ENCODE measurements around the gene RUSF1.
"Not testable (repeated sequence)": the region's sequence is repeated elsewhere in the genome, so short reads cannot be mapped to it uniquely, and the experiment has no call there.

RUSF1 gene

GRCh38 chr16:31484491-31485171 is 23.6 kb downstream of the RUSF1 start:
- no peak for TF ChIP-seq CTCF (conservative IDR thresholded peaks at IDR 0.05; ENCODE audit: low read depth)
- no peak overlapping the region for H3K27ac ChIP-seq
- POLR2A ChIA-PET (ENCODE audit: low non-redundant PET), result no interaction called here
- no peak for DNase-seq (ENCODE audit: low spot score)
- CTCF ChIA-PET, result interaction anchor here (0.7 kb wide), 1 partner anchor 12 kb away, joined by 5 read pairs; no protein-coding TSS in a partner anchor

DNA sequence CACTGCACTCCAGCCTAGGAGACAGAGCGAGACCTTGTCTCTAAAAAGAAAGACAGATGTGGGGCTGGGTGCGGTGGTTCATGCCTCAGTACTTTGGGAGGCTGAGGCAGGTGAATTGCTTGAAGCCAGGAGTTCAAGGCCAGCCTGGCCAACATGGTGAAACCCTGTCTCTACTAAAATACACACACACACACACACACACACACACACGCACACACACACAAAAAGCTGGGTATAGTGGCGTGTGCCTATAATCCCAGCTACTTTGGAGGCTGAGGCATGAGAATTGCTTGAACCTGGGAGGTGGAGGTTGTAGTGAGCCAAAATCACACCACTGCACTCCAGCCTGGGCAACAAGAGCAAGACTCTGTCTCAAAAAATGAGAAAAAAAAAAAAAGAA is 24.1 kb downstream of the RUSF1 start:
- CTCF ChIA-PET, result interaction anchor here (0.7 kb wide), 1 partner anchor 12 kb away, joined by 5 read pairs; no protein-coding TSS in a partner anchor
- POLR2A ChIA-PET (ENCODE audit: low non-redundant PET); H3K27ac ChIP-seq; DNase-seq (ENCODE audit: low spot score): not testable (repeated sequence)

DNA sequence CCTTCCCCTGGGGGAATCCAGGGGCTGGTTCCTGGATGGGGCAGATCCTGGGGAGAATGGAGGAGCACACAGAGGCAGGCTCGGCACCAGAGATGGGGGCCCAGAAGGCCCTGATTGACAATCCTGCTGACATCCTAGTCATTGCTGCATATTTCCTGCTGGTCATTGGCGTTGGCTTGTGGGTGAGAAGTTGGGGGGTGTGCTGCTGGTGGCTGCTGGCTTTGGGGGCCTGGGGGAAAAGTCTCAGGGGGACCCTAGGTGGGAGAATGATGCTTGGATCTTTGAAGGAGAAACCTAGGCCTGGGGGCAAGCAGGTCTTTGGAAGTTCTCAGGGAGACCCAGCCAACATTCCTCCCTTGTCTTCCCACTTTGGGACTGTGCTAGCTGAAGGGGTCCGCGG is 25.1 kb downstream of the RUSF1 start, which contains the start of gene SLC5A2:
TSS of gene SLC5A2 (plus strand) at position 43 of the 400 bp plus-strand sequence. CDS start at position 57, 14 bp downstream.
- no peak within 1 kb of the TSS for H3K27ac ChIP-seq
- CTCF ChIA-PET, result no interaction called here
- no peak for TF ChIP-seq CTCF (conservative IDR thresholded peaks at IDR 0.05; ENCODE audit: low read depth)
- POLR2A ChIA-PET (ENCODE audit: low non-redundant PET), result no interaction called here
- no peak for DNase-seq (ENCODE audit: low spot score)

DNA sequence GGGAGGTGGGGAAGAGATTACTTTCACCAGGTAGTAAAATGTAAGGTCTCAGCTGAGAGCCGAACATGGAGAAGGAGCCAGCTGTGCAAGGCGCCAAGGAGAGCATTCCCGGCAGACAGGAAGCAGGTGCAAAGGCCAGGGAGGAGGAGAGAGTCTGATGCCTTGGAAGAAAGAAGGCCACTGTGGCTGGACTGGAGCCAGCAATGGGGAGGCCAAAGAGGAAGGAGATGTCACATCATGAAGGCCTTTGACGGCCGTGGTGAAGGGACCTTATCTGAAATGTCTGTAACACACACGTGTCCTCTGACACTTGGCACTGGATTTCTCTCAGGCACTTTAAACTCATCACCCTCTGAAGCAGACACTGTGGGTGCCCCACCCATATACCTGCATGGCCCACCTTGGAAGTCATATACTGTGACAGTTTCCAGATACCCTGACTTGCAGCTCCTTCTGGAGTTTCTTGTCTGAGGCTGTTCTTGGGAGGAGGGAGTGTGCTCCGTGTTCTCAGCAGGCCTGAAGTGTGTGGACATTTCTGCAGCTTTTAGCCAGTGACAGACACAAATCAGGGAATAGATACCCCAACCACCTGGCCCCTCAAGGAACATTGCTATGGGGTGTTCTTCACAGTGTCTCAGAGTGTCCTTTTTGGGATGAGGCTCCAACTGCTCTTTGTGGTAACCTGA is 27.2 kb downstream of the RUSF1 start:
- TF ChIP-seq CTCF (conservative IDR thresholded peaks at IDR 0.05; ENCODE audit: low read depth), result no peak
- DNase-seq (ENCODE audit: low spot score), result no peak
- no peak overlapping the region for H3K27ac ChIP-seq
- CTCF ChIA-PET, result interaction anchor here (0.6 to 1.0 kb wide), 2 partner anchors 216 to 273 kb away, joined by 3 to 5 read pairs; no protein-coding TSS in a partner anchor
- POLR2A ChIA-PET (ENCODE audit: low non-redundant PET), result no interaction called here

GRCh38 chr16:31479751-31480150 is 28.4 kb downstream of the RUSF1 start:
- TF ChIP-seq CTCF (conservative IDR thresholded peaks at IDR 0.05; ENCODE audit: low read depth), result no peak
- ChIA-PET POLR2A (ENCODE audit: low non-redundant PET) (no interaction called here), CTCF (interaction anchor here (0.6 kb wide), 1 partner anchor 231 kb away, joined by 3 read pairs; no protein-coding TSS in a partner anchor)
- no peak for DNase-seq (ENCODE audit: low spot score)
- no peak overlapping the region; the same call in 1 of the 2 replicates for H3K27ac ChIP-seq

- ChIA-PET CTCF (no interaction called here), POLR2A (ENCODE audit: low non-redundant PET) (no interaction called here)
- no peak for DNase-seq (ENCODE audit: low spot score)
- peak overlapping the region; percentile 37; the same call in 1 of the 2 replicates for H3K27ac ChIP-seq
- no peak for TF ChIP-seq CTCF (conservative IDR thresholded peaks at IDR 0.05; ENCODE audit: low read depth)
These were observed 29.2 kb downstream of the RUSF1 start for GRCh38 chr16:31478956-31479355.

Data from RWPE1 (cell line).